GM12878 (cell line): ENCODE results near the gene LRRC8D.

Experiments used
- ASH2L ChIP-seq: fragments of 300-600, 200-600 bp; sonication (generic); IDR thresholded peaks from 2 replicates; pipeline ENCODE4 v1.6.1; 2017; ENCODE audit warnings: low read depth, mild to moderate bottlenecking, borderline replicate concordance
- POLR2A ChIP-seq: IDR thresholded peaks from 2 replicates; pipeline ENCODE4 v1.6.1; 2011; ENCODE audit warnings: low read depth, mild to moderate bottlenecking, low read length

DNA sequence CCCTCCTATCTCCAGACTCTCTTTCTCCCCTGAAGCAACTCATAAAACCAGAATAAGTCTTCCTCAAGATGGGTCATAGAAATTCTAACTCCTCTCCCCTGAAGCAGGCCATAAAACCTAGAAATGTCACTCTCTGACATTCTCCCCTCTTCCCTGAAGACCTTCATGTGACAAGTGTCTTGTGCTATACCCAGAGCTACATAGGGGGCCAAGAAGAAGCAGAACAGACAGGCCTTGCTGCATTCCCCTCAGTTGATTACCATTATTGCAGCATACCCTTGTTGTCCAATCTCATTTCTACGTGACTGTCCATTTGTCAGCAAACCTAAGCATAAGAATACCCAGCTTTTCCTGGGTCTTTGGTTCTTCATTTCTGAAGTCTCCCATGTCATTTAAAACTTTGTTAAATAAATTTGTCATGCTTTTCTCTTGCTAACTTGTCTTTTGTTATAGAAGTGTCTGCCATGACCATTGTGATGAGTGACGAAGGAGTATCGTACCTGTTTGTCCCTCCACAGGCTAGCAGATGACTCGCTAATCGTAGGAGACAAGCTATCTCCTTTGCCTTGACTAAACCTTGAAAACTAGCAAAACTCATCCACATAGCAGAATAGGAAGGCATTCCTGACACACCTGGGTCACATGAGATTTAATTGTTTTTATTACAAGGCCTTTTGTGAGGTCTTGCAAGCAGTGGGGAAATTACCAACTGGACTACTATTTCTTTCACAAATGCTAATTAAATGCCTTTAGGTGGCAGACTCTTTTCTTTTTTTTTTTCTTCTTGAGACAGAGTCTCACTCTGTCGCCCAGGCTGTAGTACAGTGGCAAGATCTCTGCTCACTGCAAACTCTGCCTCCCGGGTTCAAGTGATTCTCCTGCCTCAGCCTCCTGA, 134.7 kb downstream of the LRRC8D start:
- TF ChIP-seq POLR2A (no peak), ASH2L (no peak)
